K562 (cell line): ENCODE data around the gene MLLT1. TPM values are rescaled to one million over a fixed set of nuclear protein-coding genes. Genes with fewer than 3 reads are reported as not detected.

Source experiments
- ADNP ChIP-seq: fragments of 200-800 bp; sonication (Bioruptor generic); IDR thresholded peaks from 2 replicates; pipeline ENCODE4 v1.6.1; 2016; ENCODE audit warnings: missing genetic modification characterization, missing compliant biosample characterization
- DDX20 ChIP-seq: fragments of 450-650 bp; IDR thresholded peaks from 2 replicates; pipeline ENCODE4 v1.6.1; 2016; ENCODE audit warnings: missing genetic modification characterization, low read depth, mild to moderate bottlenecking, missing compliant biosample characterization, moderate library complexity
- ERF ChIP-seq: fragments of 450-650 bp; formaldehyde crosslinking; IDR thresholded peaks from 2 replicates; pipeline ENCODE4 v1.4.0; 2020; ENCODE audit warnings: mild to moderate bottlenecking, mixed read lengths
- ESRRB ChIP-seq: fragments of 250-450 bp; sonication (Bioruptor Pico); IDR thresholded peaks from 2 replicates; pipeline ENCODE4 v1.5.0; 2020; ENCODE audit warnings: mild to moderate bottlenecking, moderate library complexity, borderline replicate concordance
- ETV6 ChIP-seq, 3 experiments: fragments of 150-350 bp in 1 of 3; sonication (generic) in 1 of 3; formaldehyde crosslinking in 1 of 3; IDR thresholded peaks; 2 replicates each; pipeline versions ENCODE4 v1.6.1 to v1.8.0; 2014 to 2022; ENCODE audit warnings: borderline replicate concordance in 2 of 3, low read depth in 2 of 3, antibody characterized with exemption in 1 of 3, low read length in 1 of 3, mild to moderate bottlenecking in 1 of 3, missing genetic modification reagents in 1 of 3
- GATA2 ChIP-seq: sonication (generic); formaldehyde crosslinking; IDR thresholded peaks from 2 replicates; pipeline ENCODE4 v1.4.0; 2020; ENCODE audit warnings: mild to moderate bottlenecking, missing genetic modification reagents
- HDAC1 ChIP-seq, 2 experiments: fragments of 450-650 bp; IDR thresholded peaks; 2 replicates each; pipeline ENCODE4 v1.6.1; 2016 to 2017; ENCODE audit warnings: inconsistent platforms in 1 of 2, mild to moderate bottlenecking in 1 of 2, moderate library complexity in 1 of 2
- KAT7 ChIP-seq: sonication (generic); formaldehyde crosslinking; IDR thresholded peaks from 2 replicates; pipeline ENCODE4 v1.8.0; 2022; ENCODE audit warnings: missing genetic modification reagents, mild to moderate bottlenecking, borderline replicate concordance
- LCOR ChIP-seq: sonication (generic); formaldehyde crosslinking; IDR thresholded peaks from 2 replicates; pipeline ENCODE4 v1.8.0; 2022; ENCODE audit warnings: mild to moderate bottlenecking, missing genetic modification reagents
- NR1H2 ChIP-seq: sonication (generic); formaldehyde crosslinking; IDR thresholded peaks from 2 replicates; pipeline ENCODE4 v1.4.0; 2020; ENCODE audit warnings: mild to moderate bottlenecking, missing genetic modification reagents
- PKNOX1 ChIP-seq: fragments of 450-650 bp; IDR thresholded peaks from 2 replicates; pipeline ENCODE4 v1.6.1; 2016
- SMARCE1 ChIP-seq: fragments of 450-650 bp; IDR thresholded peaks from 2 replicates; pipeline ENCODE4 v1.7.1; 2016; ENCODE audit warnings: mild to moderate bottlenecking
- SP1 ChIP-seq: sonication (generic); formaldehyde crosslinking; IDR thresholded peaks from 2 replicates; pipeline ENCODE4 v1.8.1; 2022; ENCODE audit warnings: mild to moderate bottlenecking, missing genetic modification reagents
- SP2 ChIP-seq: IDR thresholded peaks from 2 replicates; pipeline ENCODE4 v1.6.1; 2011; ENCODE audit warnings: mild to moderate bottlenecking, low read depth, low read length, moderate library complexity; ENCODE audit not compliant: poor library complexity, severe bottlenecking; ENCODE audit errors: extremely low read depth
- ZFP30 ChIP-seq: fragments of 250-450 bp; sonication (Bioruptor Pico); IDR thresholded peaks from 2 replicates; pipeline ENCODE4 v1.8.0; 2022; ENCODE audit warnings: moderate library complexity, mild to moderate bottlenecking, inconsistent platforms, borderline replicate concordance
- ZNF316 ChIP-seq: fragments of 450-650 bp; IDR thresholded peaks from 2 replicates; pipeline ENCODE4 v1.6.1; 2016
- polyA plus RNA-seq, 8 experiments: library from polyadenylated mRNA; depleted of rRNA in 4 of 8; stranded (reverse) in 5 of 8; unstranded in 3 of 8; fragments of >200 nt; fragmentation: Nextera tagmentation in 2 of 8; fragmentation: Illumina TruSeq in 1 of 8; extraction: Ambion mirVana in 2 of 8; extraction: Trizol in 1 of 8; gene quantifications; 2 replicates each; pipeline versions ENCODE4 v1.2.1 to v1.2.3, GENCODE V29; 2011 to 2014; ENCODE audit warnings: inconsistent platforms in 1 of 8, missing spikeins in 1 of 8
- total RNA-seq, 7 experiments: library from RNA; depleted of rRNA in 6 of 7; stranded (reverse); fragments of >200 nt in 6 of 7; fragmentation: Illumina TruSeq in 2 of 7; extraction: Trizol in 2 of 7; gene quantifications; 2 replicates each; pipeline versions ENCODE4 v1.2.1 to v1.2.3, GENCODE V29; 2011 to 2021; ENCODE audit warnings: low replicate concordance in 1 of 7
- TF ChIP-seq, protein P1 (sequence below): sonication (generic); formaldehyde crosslinking; IDR thresholded peaks from 2 replicates; pipeline ENCODE4 v1.8.1; 2023; ENCODE audit warnings: mild to moderate bottlenecking, missing genetic modification reagents
- TF ChIP-seq, protein P2 (sequence below): fragments of 150-350 bp; IDR thresholded peaks from 2 replicates; pipeline ENCODE4 v1.6.1; 2014; ENCODE audit warnings: low read depth, mild to moderate bottlenecking, low read length, borderline replicate concordance
- TF ChIP-seq, protein P3 (sequence below): fragments of 450-650 bp; IDR thresholded peaks from 2 replicates; pipeline ENCODE4 v1.6.1; 2016; ENCODE audit warnings: low read depth, mild to moderate bottlenecking, moderate library complexity
- TF ChIP-seq, protein P4 (sequence below): fragments of 450-650 bp; formaldehyde crosslinking; conservative IDR thresholded peaks from 2 replicates; pipeline ENCODE4 v1.4.0; 2022; ENCODE audit warnings: mild to moderate bottlenecking, missing genetic modification characterization

The MLLT1 gene
- total and polyA plus RNA-seq, 9 of the 15 experiments (the other 6 are each of a cell fraction or from before 2014, with no cell fraction given) = 0.23 to 63.5 (median 15.4) TPM

DNA sequence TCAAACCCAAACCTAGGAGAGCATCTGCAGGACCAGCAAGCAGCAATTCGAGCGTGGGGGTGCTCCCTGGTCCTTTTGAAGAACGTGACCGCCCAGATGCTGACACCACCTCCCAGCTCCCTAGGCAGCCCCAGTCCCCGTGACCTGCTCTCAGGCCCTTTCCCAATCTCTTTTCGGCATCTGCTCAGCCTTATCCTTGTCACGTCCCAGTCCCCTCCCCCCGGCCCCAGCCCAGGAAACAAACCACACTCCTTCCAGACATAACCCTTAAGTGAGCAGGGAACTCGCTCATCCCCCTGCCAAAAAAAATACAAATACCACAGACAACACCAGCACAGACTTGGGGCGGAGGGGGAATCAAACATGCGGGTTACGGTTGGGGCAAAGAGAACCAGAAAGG is 3.3 kb downstream of the MLLT1 start (continued):
- TF ChIP-seq PKNOX1 (peak; percentile 59), SP1 (CRISPR knock-in tag) (no peak; the same call in 1 of the 2 replicates), ERF (CRISPR knock-in tag) (no peak), ZFP30 (CRISPR knock-in tag) (no peak), GATA2 (CRISPR knock-in tag) (peak; percentile 30; the same call in 1 of the 2 replicates), HDAC1 (IDR thresholded peaks at IDR 0.05) (peak in 1 of 2 experiments; percentile 77; a peak in 2 of 4 replicates), LCOR (CRISPR knock-in tag) (no peak), ZNF316 (no peak), SP2 (no peak), NR1H2 (no peak), ADNP (tag) (no peak), KAT7 (CRISPR knock-in tag) (no peak), ETV6 (IDR thresholded peaks at IDR 0.05; ENCODE audit: borderline replicate concordance in 1 of 2, low read depth in 2 of 2, low read length in 1 of 2) (no peak), ETV6 (CRISPR knock-in tag; IDR thresholded peaks at IDR 0.05; ENCODE audit: borderline replicate concordance) (no peak), SMARCE1 (peak; percentile 86), ESRRB (CRISPR knock-in tag) (no peak), DDX20 (tag) (no peak)
- TF ChIP-seq, protein P1, sequence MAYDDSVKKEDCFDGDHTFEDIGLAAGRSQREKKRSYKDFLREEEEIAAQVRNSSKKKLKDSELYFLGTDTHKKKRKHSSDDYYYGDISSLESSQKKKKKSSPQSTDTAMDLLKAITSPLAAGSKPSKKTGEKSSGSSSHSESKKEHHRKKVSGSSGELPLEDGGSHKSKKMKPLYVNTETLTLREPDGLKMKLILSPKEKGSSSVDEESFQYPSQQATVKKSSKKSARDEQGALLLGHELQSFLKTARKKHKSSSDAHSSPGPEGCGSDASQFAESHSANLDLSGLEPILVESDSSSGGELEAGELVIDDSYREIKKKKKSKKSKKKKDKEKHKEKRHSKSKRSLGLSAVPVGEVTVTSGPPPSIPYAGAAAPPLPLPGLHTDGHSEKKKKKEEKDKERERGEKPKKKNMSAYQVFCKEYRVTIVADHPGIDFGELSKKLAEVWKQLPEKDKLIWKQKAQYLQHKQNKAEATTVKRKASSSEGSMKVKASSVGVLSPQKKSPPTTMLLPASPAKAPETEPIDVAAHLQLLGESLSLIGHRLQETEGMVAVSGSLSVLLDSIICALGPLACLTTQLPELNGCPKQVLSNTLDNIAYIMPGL (CRISPR knock-in tag) = no peak
- TF ChIP-seq, protein P2, sequence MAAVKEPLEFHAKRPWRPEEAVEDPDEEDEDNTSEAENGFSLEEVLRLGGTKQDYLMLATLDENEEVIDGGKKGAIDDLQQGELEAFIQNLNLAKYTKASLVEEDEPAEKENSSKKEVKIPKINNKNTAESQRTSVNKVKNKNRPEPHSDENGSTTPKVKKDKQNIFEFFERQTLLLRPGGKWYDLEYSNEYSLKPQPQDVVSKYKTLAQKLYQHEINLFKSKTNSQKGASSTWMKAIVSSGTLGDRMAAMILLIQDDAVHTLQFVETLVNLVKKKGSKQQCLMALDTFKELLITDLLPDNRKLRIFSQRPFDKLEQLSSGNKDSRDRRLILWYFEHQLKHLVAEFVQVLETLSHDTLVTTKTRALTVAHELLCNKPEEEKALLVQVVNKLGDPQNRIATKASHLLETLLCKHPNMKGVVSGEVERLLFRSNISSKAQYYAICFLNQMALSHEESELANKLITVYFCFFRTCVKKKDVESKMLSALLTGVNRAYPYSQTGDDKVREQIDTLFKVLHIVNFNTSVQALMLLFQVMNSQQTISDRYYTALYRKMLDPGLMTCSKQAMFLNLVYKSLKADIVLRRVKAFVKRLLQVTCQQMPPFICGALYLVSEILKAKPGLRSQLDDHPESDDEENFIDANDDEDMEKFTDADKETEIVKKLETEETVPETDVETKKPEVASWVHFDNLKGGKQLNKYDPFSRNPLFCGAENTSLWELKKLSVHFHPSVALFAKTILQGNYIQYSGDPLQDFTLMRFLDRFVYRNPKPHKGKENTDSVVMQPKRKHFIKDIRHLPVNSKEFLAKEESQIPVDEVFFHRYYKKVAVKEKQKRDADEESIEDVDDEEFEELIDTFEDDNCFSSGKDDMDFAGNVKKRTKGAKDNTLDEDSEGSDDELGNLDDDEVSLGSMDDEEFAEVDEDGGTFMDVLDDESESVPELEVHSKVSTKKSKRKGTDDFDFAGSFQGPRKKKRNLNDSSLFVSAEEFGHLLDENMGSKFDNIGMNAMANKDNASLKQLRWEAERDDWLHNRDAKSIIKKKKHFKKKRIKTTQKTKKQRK = no peak
- TF ChIP-seq, protein P3, sequence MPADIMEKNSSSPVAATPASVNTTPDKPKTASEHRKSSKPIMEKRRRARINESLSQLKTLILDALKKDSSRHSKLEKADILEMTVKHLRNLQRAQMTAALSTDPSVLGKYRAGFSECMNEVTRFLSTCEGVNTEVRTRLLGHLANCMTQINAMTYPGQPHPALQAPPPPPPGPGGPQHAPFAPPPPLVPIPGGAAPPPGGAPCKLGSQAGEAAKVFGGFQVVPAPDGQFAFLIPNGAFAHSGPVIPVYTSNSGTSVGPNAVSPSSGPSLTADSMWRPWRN = peak; percentile 82
- TF ChIP-seq, protein P4, sequence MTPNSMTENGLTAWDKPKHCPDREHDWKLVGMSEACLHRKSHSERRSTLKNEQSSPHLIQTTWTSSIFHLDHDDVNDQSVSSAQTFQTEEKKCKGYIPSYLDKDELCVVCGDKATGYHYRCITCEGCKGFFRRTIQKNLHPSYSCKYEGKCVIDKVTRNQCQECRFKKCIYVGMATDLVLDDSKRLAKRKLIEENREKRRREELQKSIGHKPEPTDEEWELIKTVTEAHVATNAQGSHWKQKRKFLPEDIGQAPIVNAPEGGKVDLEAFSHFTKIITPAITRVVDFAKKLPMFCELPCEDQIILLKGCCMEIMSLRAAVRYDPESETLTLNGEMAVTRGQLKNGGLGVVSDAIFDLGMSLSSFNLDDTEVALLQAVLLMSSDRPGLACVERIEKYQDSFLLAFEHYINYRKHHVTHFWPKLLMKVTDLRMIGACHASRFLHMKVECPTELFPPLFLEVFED (CRISPR knock-in tag) = peak; percentile 55; the same call in 1 of the 2 replicates
